Gastroesophageal sphincter (tissue), 3 donors: ENCODE results near the gene APOBR.

Experiments used
- EP300 ChIP-seq: sonication (generic); formaldehyde crosslinking; IDR thresholded peaks from one replicate; pipeline ENCODE4 v1.6.1; 2017; ENCODE audit warnings: antibody characterized with exemption, mild to moderate bottlenecking
- POLR2A ChIP-seq, 2 donors: fragments of 450-650 bp; IDR thresholded peaks; one replicate each; pipeline ENCODE4 v1.6.1; 2017; ENCODE audit warnings: antibody characterized with exemption in 2 of 2, mild to moderate bottlenecking in 2 of 2, moderate library complexity in 1 of 2
- POLR2AphosphoS5 ChIP-seq: sonication (generic); formaldehyde crosslinking; IDR thresholded peaks from one replicate; pipeline ENCODE4 v1.6.1; 2017; ENCODE audit warnings: antibody characterized with exemption
- TF ChIP-seq, protein P1 (sequence below), 4 experiments: fragments of 200-600 bp in 2 of 4; fragments of 450-650 bp in 2 of 4; sonication (generic) in 1 of 4; IDR thresholded peaks; one replicate each; pipeline ENCODE4 v1.5.1; 2017 to 2019; ENCODE audit warnings: antibody characterized with exemption in 4 of 4, mild to moderate bottlenecking in 2 of 4, moderate library complexity in 2 of 4

DNA sequence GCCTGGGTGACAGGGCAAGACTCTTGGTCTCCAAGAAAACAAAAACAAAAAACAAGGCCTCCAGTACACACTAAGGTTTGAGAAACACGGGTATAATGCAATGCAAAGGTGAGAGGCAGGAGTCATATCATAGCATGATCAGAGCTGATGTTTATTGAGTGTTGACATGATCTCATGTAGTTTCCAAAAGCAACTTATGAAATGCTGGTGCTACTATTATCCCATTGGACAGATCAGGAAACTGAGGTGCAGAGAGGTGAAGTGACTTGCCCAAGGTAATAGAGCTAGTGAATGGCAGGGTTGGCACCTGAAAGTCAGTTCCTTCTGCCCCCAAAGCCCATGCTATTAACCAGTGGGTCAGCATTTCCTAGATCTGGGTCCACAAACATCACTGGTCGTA is 19.2 kb upstream of the APOBR start:
- TF ChIP-seq, protein P1, sequence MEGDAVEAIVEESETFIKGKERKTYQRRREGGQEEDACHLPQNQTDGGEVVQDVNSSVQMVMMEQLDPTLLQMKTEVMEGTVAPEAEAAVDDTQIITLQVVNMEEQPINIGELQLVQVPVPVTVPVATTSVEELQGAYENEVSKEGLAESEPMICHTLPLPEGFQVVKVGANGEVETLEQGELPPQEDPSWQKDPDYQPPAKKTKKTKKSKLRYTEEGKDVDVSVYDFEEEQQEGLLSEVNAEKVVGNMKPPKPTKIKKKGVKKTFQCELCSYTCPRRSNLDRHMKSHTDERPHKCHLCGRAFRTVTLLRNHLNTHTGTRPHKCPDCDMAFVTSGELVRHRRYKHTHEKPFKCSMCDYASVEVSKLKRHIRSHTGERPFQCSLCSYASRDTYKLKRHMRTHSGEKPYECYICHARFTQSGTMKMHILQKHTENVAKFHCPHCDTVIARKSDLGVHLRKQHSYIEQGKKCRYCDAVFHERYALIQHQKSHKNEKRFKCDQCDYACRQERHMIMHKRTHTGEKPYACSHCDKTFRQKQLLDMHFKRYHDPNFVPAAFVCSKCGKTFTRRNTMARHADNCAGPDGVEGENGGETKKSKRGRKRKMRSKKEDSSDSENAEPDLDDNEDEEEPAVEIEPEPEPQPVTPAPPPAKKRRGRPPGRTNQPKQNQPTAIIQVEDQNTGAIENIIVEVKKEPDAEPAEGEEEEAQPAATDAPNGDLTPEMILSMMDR (IDR thresholded peaks at IDR 0.05) = no peak
- TF ChIP-seq EP300 = no peak
- no peak for TF ChIP-seq POLR2A (IDR thresholded peaks at IDR 0.05)
- TF ChIP-seq POLR2AphosphoS5 = no peak
